IPS DF 6.9 (cell line): Measurements from ENCODE around the gene FALEC.

Experiments used
- DNase-seq: peaks from one replicate; pipeline ENCODE4 v3.0.0-alpha.2; 2013; ENCODE audit warnings: low read depth, low spot score
- H3K27ac ChIP-seq: one replicate; pipeline ENCODE4 v1.5.1; 2013; ENCODE audit warnings: low read length, control low read depth
- H3K27me3 ChIP-seq: 2 replicates; pipeline ENCODE4 v1.6.1; 2013; ENCODE audit warnings: mild to moderate bottlenecking, low read length; ENCODE audit not compliant: control insufficient read depth, insufficient read depth
- H3K36me3 ChIP-seq: 2 replicates; pipeline ENCODE4 v1.6.1; 2013; ENCODE audit warnings: low read length; ENCODE audit not compliant: control insufficient read depth, insufficient read depth
- H3K4me1 ChIP-seq: 2 replicates; pipeline ENCODE4 v1.6.1; 2013; ENCODE audit warnings: low read length; ENCODE audit not compliant: control insufficient read depth, insufficient read depth
- H3K4me3 ChIP-seq: 2 replicates; pipeline ENCODE4 v1.5.1; 2013; ENCODE audit warnings: mild to moderate bottlenecking, low read length
- H3K9me3 ChIP-seq: 2 replicates; pipeline ENCODE4 v1.6.1; 2013; ENCODE audit warnings: low read length, inconsistent platforms; ENCODE audit not compliant: control insufficient read depth, insufficient read depth
- WGBS: extraction: QIAGEN DNeasy Blood & Tissue Kit; methylation state at CpG from one replicate; pipeline ENCODE4 v1.1.7; 2013; ENCODE audit warnings: mixed read lengths, missing lambda C conversion rate; ENCODE audit not compliant: insufficient read length, insufficient coverage; 5-methylcytosine and 5-hydroxymethylcytosine counted together

The FALEC gene

GRCh38 chr1:150479927-150480352 is 35.6 kb upstream of the FALEC start:
- no peaks in the 10 kb centered on the region for H3K9me3 ChIP-seq
- H3K4me3 ChIP-seq: no peak overlapping the region
- no peaks in the 10 kb centered on the region for H3K36me3 ChIP-seq
- WGBS: no CpG with 5 or more reads among the region's 2 CpGs
- H3K27me3 ChIP-seq: no peaks in the 10 kb centered on the region
- DNase-seq: no peak
- no peaks in the 10 kb centered on the region for H3K4me1 ChIP-seq
- H3K27ac ChIP-seq: no peak overlapping the region

DNA sequence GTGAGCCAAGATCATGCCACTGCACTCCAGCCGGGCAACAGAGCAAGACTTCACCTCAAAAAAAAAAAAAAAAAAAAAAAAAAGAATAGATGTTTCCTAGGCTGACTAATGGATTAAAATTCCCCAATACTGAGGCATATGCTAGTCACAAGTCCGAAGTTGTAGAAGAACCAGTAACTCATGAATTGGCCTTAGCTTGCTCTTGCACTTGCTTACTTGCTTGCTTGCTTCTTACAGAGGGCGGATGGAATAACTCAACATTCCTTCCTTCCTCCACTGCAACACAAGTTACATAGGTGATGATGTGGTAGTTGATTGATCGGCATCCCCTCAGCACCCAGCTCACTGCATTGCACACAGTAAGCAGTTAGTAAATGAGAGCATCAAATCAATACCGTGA is 31.1 kb upstream of the FALEC start:
- Histone ChIP-seq H3K4me1 (no peaks in the 10 kb centered on the region), H3K36me3 (no peaks in the 10 kb centered on the region; the same call in 1 of the 2 replicates), H3K27me3 (no peaks in the 10 kb centered on the region), H3K4me3 (no peak overlapping the region), H3K27ac (no peak overlapping the region), H3K9me3 (no peaks in the 10 kb centered on the region)
- DNase-seq: no peak
- WGBS: no CpG with 5 or more reads among the region's 5 CpGs

- Histone ChIP-seq H3K27me3 (no peaks in the 10 kb centered on the region), H3K4me1 (no peaks in the 10 kb centered on the region), H3K36me3 (no peaks in the 10 kb centered on the region; the same call in 1 of the 2 replicates), H3K27ac (no peak overlapping the region), H3K4me3 (no peak overlapping the region), H3K9me3 (no peaks in the 10 kb centered on the region)
- no CpG with 5 or more reads among the region's 2 CpGs for WGBS
- DNase-seq: no peak
Observed at GRCh38 chr1:150484861-150485260, 30.7 kb upstream of the FALEC start.

GRCh38 chr1:150486966-150487762 is 28.4 kb upstream of the FALEC start, which contains the start of gene TARS2:
TSS of gene TARS2 (plus strand) at chr1:150487419. CDS start at chr1:150487451, 32 bp downstream.
- no CpG with 5 or more reads among the region's 30 CpGs for WGBS
- DNase-seq: peak; percentile 98

DNA sequence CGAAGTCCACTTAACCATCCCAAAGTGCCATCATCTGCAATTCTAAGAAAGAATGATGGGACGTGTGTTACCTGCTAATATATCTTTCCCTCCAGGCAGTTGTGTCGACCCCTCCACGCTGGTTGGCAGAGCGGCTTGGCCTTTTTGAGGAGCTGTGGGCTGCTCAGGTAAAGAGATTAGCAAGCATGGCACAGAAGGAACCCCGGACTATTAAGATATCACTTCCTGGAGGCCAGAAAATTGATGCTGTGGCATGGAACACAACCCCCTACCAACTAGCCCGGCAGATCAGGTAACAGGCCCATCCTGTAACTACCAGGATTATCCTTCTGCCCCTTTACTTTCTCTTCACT is 27.8 kb upstream of the FALEC start:
- Histone ChIP-seq H3K27ac (no peak overlapping the region), H3K27me3 (no peaks in the 10 kb centered on the region), H3K9me3 (no peaks in the 10 kb centered on the region), H3K4me3 (peak overlapping the region; percentile 77; the same call in 1 of the 2 replicates), H3K36me3 (peaks cover 7% of the 10 kb centered on the region; the same call in 1 of the 2 replicates), H3K4me1 (no peaks in the 10 kb centered on the region)
- no peak for DNase-seq
- WGBS: no CpG with 5 or more reads among the region's 7 CpGs

More at GRCh38 chr1:150486966-150487762, 28.4 kb upstream of the FALEC start, which contains the start of gene TARS2:
- Histone ChIP-seq H3K4me1 (no peaks in the 10 kb centered on the region), H3K27me3 (no peaks in the 10 kb centered on the region), H3K4me3 (peak within 1 kb of the TSS; percentile 77), H3K27ac (no peak within 1 kb of the TSS), H3K36me3 (peaks cover 5% of the 10 kb centered on the region; the same call in 1 of the 2 replicates), H3K9me3 (no peaks in the 10 kb centered on the region)

DNA sequence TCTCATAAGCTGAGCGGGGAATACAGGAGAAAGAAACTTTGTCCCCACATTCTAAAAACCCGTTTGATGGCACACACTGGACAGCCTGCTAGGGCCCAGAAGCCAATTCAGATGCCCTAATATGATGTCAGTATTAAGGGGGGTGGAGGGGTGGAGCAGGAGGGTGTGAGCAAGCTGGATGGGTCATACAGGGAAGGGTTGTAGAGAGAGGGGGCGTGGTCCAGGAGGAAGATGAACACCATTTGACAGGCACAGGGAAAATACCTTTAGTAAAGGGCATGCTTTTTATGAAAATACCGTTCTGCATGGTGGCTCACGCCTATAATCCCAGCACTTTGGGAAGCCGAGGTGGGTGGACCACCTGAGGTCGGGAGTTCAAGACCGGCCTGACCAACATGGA is 22.4 kb upstream of the FALEC start:
- no peak for DNase-seq
- no peaks in the 10 kb centered on the region for H3K4me1 ChIP-seq
- no peak overlapping the region for H3K4me3 ChIP-seq
- no CpG with 5 or more reads among the region's 8 CpGs for WGBS
- no peaks in the 10 kb centered on the region for H3K9me3 ChIP-seq
- peaks cover 17% of the 10 kb centered on the region; the same call in 1 of the 2 replicates for H3K36me3 ChIP-seq
- H3K27me3 ChIP-seq: 0 out of 2 replicates have a peak, but pooled peaks cover 1% of the 10 kb centered on the region
- H3K27ac ChIP-seq: no peak overlapping the region

DNA sequence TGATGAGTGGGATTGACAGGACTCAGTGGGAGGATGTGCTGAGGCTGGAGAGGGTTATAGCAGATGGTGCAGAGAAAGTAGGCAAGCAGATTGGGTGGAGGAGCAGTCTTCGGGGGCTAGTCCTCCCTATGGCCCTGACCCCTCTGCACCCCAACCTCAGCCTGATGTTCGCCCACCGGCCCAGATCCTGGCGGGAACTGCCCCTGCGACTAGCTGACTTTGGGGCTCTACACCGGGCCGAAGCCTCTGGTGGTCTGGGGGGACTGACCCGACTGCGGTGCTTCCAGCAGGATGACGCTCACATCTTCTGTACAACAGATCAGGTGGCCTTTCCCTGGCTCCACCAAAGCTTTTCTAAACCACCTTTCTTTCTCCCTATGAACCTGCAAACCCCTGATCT is 17.2 kb upstream of the FALEC start:
- no peak overlapping the region for H3K4me3 ChIP-seq
- 0 out of 2 replicates have a peak, but pooled peaks cover 1% of the 10 kb centered on the region for H3K27me3 ChIP-seq
- peaks cover 17% of the 10 kb centered on the region; the same call in 1 of the 2 replicates for H3K36me3 ChIP-seq
- no peak overlapping the region for H3K27ac ChIP-seq
- H3K4me1 ChIP-seq: no peaks in the 10 kb centered on the region
- no peak for DNase-seq
- no CpG with 5 or more reads among the region's 10 CpGs for WGBS
- H3K9me3 ChIP-seq: no peaks in the 10 kb centered on the region

DNA sequence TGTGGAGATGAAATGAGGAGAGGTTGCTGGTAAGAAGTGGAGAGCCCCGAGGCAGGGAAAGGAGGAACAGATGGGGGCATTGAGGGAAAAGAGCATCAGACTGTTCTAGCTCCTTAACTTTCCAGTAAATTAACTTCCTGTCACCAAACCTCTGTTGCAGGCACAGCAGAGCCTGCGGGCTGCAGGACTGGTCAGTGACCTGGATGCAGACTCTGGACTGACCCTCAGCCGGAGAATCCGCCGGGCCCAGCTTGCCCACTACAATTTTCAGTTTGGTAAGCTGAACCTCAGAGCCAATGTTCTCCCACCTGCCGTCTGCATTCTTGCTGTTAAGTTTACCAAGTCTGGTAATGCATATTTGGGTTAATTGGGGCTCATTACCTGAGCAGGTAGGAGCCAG is 10.1 kb upstream of the FALEC start:
- no peak overlapping the region for H3K4me3 ChIP-seq
- WGBS: no CpG with 5 or more reads among the region's 6 CpGs
- no peaks in the 10 kb centered on the region for H3K4me1 ChIP-seq
- no peak overlapping the region for H3K27ac ChIP-seq
- peaks cover 16% of the 10 kb centered on the region; the same call in 1 of the 2 replicates for H3K36me3 ChIP-seq
- no peaks in the 10 kb centered on the region for H3K9me3 ChIP-seq
- DNase-seq: no peak
- no peaks in the 10 kb centered on the region for H3K27me3 ChIP-seq

DNA sequence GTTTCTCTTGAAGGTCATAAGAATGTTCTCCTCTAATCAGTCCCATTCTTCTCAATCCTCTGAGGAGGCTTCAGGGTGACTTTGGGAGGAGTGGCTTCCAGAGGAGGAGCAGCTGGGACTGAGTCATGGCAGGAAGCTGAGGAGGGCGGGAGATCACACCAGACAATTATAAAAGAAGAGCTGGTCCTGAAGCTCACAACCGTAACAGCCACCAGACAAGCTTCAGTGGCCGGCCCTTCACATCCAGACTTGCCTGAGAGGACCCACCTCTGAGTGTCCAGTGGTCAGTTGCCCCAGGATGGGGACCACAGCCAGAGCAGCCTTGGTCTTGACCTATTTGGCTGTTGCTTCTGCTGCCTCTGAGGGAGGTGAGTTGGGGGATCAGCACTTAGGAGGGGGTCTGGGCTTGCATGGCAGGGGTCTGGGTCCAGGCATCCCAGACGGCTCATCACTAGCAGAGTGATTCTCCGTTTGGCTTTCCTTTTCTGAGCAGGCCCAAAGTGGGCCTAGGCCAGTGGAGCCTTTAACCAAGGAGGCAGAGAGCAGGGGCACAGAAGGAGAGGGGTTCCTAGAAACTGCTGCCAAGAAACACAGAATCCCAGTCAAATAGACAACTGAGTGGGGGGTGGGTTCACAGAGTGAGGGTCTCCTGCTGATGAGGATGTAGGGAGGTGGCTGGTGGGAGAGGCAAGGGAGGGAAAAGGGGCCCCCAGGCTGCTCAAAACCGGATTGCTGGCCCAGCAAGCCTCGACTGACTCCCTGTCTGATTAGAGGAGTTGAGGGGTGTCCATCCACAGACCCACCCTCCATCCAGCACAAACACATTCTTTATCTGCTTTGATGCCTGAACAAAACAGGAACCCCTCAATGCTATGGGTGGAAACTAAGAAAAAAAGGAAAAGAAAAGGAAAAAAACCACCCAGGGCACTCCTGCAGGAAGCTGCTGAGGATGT is 7.4 kb upstream of the FALEC start, which contains the start of gene ECM1:
ECM1 (plus strand) TSS at position 198 of the 953 bp plus-strand sequence; CDS start at position 299, 101 bp downstream.
- WGBS: no CpG with 5 or more reads among the region's 7 CpGs
- DNase-seq: no peak
- Histone ChIP-seq H3K4me3 (no peak within 1 kb of the TSS), H3K27me3 (no peaks in the 10 kb centered on the region), H3K27ac (no peak within 1 kb of the TSS), H3K4me1 (no peaks in the 10 kb centered on the region), H3K9me3 (no peaks in the 10 kb centered on the region), H3K36me3 (peaks cover 14% of the 10 kb centered on the region)

DNA sequence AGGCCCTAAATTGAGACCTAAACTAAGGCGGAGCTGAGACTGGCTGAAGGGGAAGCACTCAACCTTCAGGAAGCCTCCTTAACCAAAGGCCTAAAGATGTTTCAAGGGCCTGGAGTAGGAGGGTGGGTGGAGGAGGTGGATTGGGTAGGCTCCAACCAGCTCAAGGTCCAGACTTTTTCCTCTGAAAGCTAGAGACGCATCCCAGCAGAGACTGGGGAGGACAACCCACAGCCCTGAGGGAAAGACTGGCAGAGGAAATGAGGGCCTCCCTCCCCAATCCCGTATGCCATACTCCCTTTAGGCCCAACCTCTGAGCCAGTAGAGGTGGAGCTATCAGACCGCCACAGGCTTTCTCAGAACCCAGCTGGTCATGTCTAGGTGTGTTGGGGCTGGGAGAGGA is 6.6 kb upstream of the FALEC start:
- no peaks in the 10 kb centered on the region for H3K9me3 ChIP-seq
- no peak overlapping the region for H3K27ac ChIP-seq

More for the DNA sequence above, 6.6 kb upstream of the FALEC start:
- WGBS: no CpG with 5 or more reads among the region's 4 CpGs
- DNase-seq: no peak
- no peak overlapping the region for H3K4me3 ChIP-seq
- H3K27me3 ChIP-seq: no peaks in the 10 kb centered on the region
- H3K36me3 ChIP-seq: peaks cover 14% of the 10 kb centered on the region
- no peaks in the 10 kb centered on the region for H3K4me1 ChIP-seq
